ENCODE results near the gene DICER1.

DNA sequence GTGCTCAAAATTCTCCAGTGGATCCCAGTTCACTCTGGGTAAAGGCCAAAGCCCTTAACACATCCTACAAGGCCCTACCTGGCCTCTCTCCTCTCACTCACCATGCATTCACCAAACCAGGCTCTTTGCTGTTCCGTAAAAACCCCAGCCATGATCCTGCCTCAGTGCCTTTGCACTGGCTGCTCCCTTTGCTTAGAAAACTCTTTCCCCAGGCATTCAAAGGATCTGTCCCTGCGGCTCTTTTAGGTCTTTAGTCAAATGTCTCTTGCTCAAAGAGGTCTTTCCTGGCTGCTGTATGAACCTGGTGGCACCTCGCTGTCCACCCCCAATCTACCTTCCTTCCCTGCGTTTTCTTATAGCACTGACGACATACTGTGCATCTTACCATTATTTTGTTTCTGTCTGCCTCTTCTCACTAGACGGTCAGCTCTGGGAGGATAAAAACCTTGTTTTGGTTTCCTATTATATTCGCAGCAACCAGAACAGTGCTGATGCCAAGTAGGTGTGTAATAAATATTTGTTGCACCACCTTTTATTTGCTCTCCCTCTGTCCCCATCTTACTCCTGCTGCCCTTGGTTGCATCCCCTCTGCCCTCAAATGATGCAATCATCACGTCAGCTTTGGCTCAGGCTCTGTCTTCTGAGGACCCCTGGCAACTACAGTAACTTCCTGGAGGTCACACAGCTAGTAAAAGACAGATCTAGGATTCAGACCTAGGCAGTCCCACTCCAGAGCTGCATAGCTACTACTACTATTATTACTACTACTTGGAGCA is 23.8 kb upstream of the DICER1 start:
- TF ChIP-seq, protein P1, sequence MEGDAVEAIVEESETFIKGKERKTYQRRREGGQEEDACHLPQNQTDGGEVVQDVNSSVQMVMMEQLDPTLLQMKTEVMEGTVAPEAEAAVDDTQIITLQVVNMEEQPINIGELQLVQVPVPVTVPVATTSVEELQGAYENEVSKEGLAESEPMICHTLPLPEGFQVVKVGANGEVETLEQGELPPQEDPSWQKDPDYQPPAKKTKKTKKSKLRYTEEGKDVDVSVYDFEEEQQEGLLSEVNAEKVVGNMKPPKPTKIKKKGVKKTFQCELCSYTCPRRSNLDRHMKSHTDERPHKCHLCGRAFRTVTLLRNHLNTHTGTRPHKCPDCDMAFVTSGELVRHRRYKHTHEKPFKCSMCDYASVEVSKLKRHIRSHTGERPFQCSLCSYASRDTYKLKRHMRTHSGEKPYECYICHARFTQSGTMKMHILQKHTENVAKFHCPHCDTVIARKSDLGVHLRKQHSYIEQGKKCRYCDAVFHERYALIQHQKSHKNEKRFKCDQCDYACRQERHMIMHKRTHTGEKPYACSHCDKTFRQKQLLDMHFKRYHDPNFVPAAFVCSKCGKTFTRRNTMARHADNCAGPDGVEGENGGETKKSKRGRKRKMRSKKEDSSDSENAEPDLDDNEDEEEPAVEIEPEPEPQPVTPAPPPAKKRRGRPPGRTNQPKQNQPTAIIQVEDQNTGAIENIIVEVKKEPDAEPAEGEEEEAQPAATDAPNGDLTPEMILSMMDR (IDR thresholded peaks at IDR 0.05), result no peak
- TF ChIP-seq POLR2A (IDR thresholded peaks at IDR 0.05), result no peak

Data from adrenal gland (tissue), 5 donors.